ENCODE data around the gene ELF4. TPM values are rescaled to one million over a fixed set of nuclear protein-coding genes. Genes with fewer than 3 reads are reported as not detected.
A peak's percentile ranks its signal among the peaks of the same experiment; 100 is the strongest.

The ELF4 gene
- total RNA-seq, 2 experiments from 2014 or later, result 36.2 to 52.7 TPM

GRCh38 chrX:130091980-130092522, 18.2 kb downstream of the ELF4 start:
- CTCF ChIA-PET, result interaction anchor here (0.8 to 1.6 kb wide), 6 partner anchors 10 to 82 kb away, joined by 3 to 10 read pairs (median 3); no protein-coding TSS in a partner anchor
- Mint-ChIP-seq H3K36me3 (peaks cover 16% of the 10 kb centered on the region), H3K27ac (peak overlapping the region; percentile 97), H3K27me3 (no peaks in the 10 kb centered on the region), H3K9me3 (ENCODE audit: low read depth) (no peaks in the 10 kb centered on the region), H3K4me3 (peak overlapping the region; percentile 85), H3K4me1 (peaks cover 67% of the 10 kb centered on the region)
- ATAC-seq, result peak; percentile 95
- peak; percentile 96 for DNase-seq

GRCh38 chrX:130090364-130090763, 19.9 kb downstream of the ELF4 start:
- peak overlapping the region; percentile 49 for H3K4me3 Mint-ChIP-seq
- no peaks in the 10 kb centered on the region for H3K27me3 Mint-ChIP-seq
- peaks cover 70% of the 10 kb centered on the region for H3K4me1 Mint-ChIP-seq
- H3K9me3 Mint-ChIP-seq (ENCODE audit: low read depth), result no peaks in the 10 kb centered on the region
- DNase-seq (no peak), ATAC-seq (no peak)
- peak overlapping the region; percentile 84 for H3K27ac Mint-ChIP-seq
- CTCF ChIA-PET, result no interaction called here
- H3K36me3 Mint-ChIP-seq, result peaks cover 26% of the 10 kb centered on the region

- no peaks in the 10 kb centered on the region for H3K9me3 Mint-ChIP-seq (ENCODE audit: low read depth)
- H3K27me3 Mint-ChIP-seq, result no peaks in the 10 kb centered on the region
- H3K36me3 Mint-ChIP-seq, result peaks cover 28% of the 10 kb centered on the region
- peaks cover 68% of the 10 kb centered on the region for H3K4me1 Mint-ChIP-seq
- H3K4me3 Mint-ChIP-seq, result peak overlapping the region; percentile 85
- DNase-seq (peak; percentile 91), ATAC-seq (peak; percentile 43)
- peak overlapping the region; percentile 97 for H3K27ac Mint-ChIP-seq
- CTCF ChIA-PET, result interaction anchor here (0.9 to 11.2 kb wide), 4 partner anchors 19 to 33 kb away, joined by 3 to 147 read pairs (median 6); partner anchors contain the start of gene ELF4
Observed at GRCh38 chrX:130086447-130087206, 23.7 kb downstream of the ELF4 start.

- Mint-ChIP-seq H3K4me1 (peaks cover 72% of the 10 kb centered on the region), H3K9me3 (ENCODE audit: low read depth) (no peaks in the 10 kb centered on the region), H3K36me3 (peaks cover 29% of the 10 kb centered on the region), H3K27me3 (no peaks in the 10 kb centered on the region), H3K4me3 (peak overlapping the region; percentile 85), H3K27ac (peak overlapping the region; percentile 97)
- CTCF ChIA-PET, result interaction anchor here (1.3 to 11.2 kb wide), 4 partner anchors 24 to 85 kb away, joined by 3 to 147 read pairs (median 6); partner anchors contain the start of genes ELF4 and RAB33A
- DNase-seq (no peak), ATAC-seq (no peak)
Observed at GRCh38 chrX:130085551-130086446, 24.5 kb downstream of the ELF4 start.

- Mint-ChIP-seq H3K27me3 (no peaks in the 10 kb centered on the region), H3K36me3 (peaks cover 31% of the 10 kb centered on the region), H3K9me3 (ENCODE audit: low read depth) (no peaks in the 10 kb centered on the region), H3K4me1 (peaks cover 74% of the 10 kb centered on the region), H3K27ac (peak overlapping the region; percentile 97), H3K4me3 (peak overlapping the region; percentile 85)
- CTCF ChIA-PET, result interaction anchor here (0.7 to 11.2 kb wide), 8 partner anchors 24 to 91 kb away, joined by 3 to 147 read pairs (median 4); partner anchors contain the start of genes AIFM1, ELF4 and RAB33A
- DNase-seq (peak; percentile 50), ATAC-seq (no peak)
Observed at GRCh38 chrX:130084631-130085237, 25.6 kb downstream of the ELF4 start.

GRCh38 chrX:130083656-130084382, 26.5 kb downstream of the ELF4 start:
- DNase-seq, result peak; percentile 69

GRCh38 chrX:130083107-130083490, 27.2 kb downstream of the ELF4 start:
- H3K36me3 Mint-ChIP-seq, result peaks cover 33% of the 10 kb centered on the region
- no peaks in the 10 kb centered on the region for H3K27me3 Mint-ChIP-seq
- no peaks in the 10 kb centered on the region for H3K9me3 Mint-ChIP-seq (ENCODE audit: low read depth)
- DNase-seq, result no peak
- CTCF ChIA-PET, result interaction anchor here (4.2 to 11.2 kb wide), 2 partner anchors 37 to 89 kb away, joined by 30 to 147 read pairs; partner anchors contain the start of gene RAB33A
- H3K4me1 Mint-ChIP-seq, result peaks cover 66% of the 10 kb centered on the region
- ATAC-seq, result no peak
- peak overlapping the region; percentile 97 for H3K27ac Mint-ChIP-seq
- H3K4me3 Mint-ChIP-seq, result peak overlapping the region; percentile 85

More at GRCh38 chrX:130083656-130084382, 26.5 kb downstream of the ELF4 start:
- Mint-ChIP-seq H3K9me3 (ENCODE audit: low read depth) (no peaks in the 10 kb centered on the region), H3K4me3 (peak overlapping the region; percentile 85), H3K27ac (peak overlapping the region; percentile 97), H3K27me3 (no peaks in the 10 kb centered on the region), H3K4me1 (peaks cover 72% of the 10 kb centered on the region), H3K36me3 (peaks cover 33% of the 10 kb centered on the region)
- ATAC-seq, result no peak
- CTCF ChIA-PET, result interaction anchor here (0.7 to 11.2 kb wide), 6 partner anchors 23 to 92 kb away, joined by 3 to 147 read pairs (median 4); partner anchors contain the start of genes AIFM1 and RAB33A

GRCh38 chrX:130082244-130083106, 27.8 kb downstream of the ELF4 start:
- Mint-ChIP-seq H3K4me3 (peak overlapping the region; percentile 58), H3K27ac (peak overlapping the region; percentile 97), H3K9me3 (ENCODE audit: low read depth) (no peaks in the 10 kb centered on the region), H3K36me3 (peaks cover 30% of the 10 kb centered on the region), H3K27me3 (no peaks in the 10 kb centered on the region), H3K4me1 (peaks cover 61% of the 10 kb centered on the region)
- DNase-seq (peak; percentile 94), ATAC-seq (peak; percentile 70)
- CTCF ChIA-PET, result interaction anchor here (0.6 to 11.2 kb wide), 10 partner anchors 10 to 157 kb away, joined by 3 to 147 read pairs (median 13); partner anchors contain the start of genes AIFM1, ELF4 and RAB33A

- H3K36me3 Mint-ChIP-seq, result peaks cover 32% of the 10 kb centered on the region
- H3K4me3 Mint-ChIP-seq, result peak overlapping the region; percentile 58
- no peaks in the 10 kb centered on the region for H3K27me3 Mint-ChIP-seq
- no peaks in the 10 kb centered on the region for H3K9me3 Mint-ChIP-seq (ENCODE audit: low read depth)
- H3K4me1 Mint-ChIP-seq, result peaks cover 59% of the 10 kb centered on the region
- DNase-seq, result no peak
- CTCF ChIA-PET, result interaction anchor here (0.8 to 11.2 kb wide), 10 partner anchors 11 to 110 kb away, joined by 3 to 147 read pairs (median 14); partner anchors contain the start of genes AIFM1, ELF4 and RAB33A
- peak overlapping the region; percentile 97 for H3K27ac Mint-ChIP-seq
- no peak for ATAC-seq
Observed at GRCh38 chrX:130081421-130082045, 28.8 kb downstream of the ELF4 start.

- ATAC-seq, result no peak
- Mint-ChIP-seq H3K4me1 (peaks cover 54% of the 10 kb centered on the region), H3K9me3 (ENCODE audit: low read depth) (no peaks in the 10 kb centered on the region), H3K27me3 (no peaks in the 10 kb centered on the region), H3K36me3 (peaks cover 28% of the 10 kb centered on the region), H3K27ac (peak overlapping the region; percentile 97), H3K4me3 (no peak overlapping the region)
- DNase-seq, result no peak
- CTCF ChIA-PET, result interaction anchor here (0.9 to 11.2 kb wide), 16 partner anchors 11 to 111 kb away, joined by 3 to 147 read pairs (median 7); partner anchors contain the start of genes AIFM1, ELF4 and RAB33A
Observed at GRCh38 chrX:130080791-130081367, 29.4 kb downstream of the ELF4 start.
